Mesenchymal stem cell (in vitro differentiated cells and primary cell): ENCODE measurements around the gene CACNA1S.

Experiments used
- DNase-seq: peaks from one replicate; pipeline ENCODE4 v3.0.0-alpha.2; 2013
- H2AFZ ChIP-seq: one replicate; pipeline ENCODE4 v1.6.1; 2013; ENCODE audit warnings: low read depth, mild to moderate bottlenecking, control low read depth, inconsistent platforms, low read length, moderate library complexity
- H2AK5ac ChIP-seq: 2 replicates; pipeline ENCODE4 v1.6.1; 2013; ENCODE audit warnings: low read length, moderate library complexity, mild to moderate bottlenecking, inconsistent platforms; ENCODE audit not compliant: severe bottlenecking
- H2BK120ac ChIP-seq: one replicate; pipeline ENCODE4 v1.6.1; 2013; ENCODE audit warnings: low read depth, mild to moderate bottlenecking, inconsistent platforms, low read length, moderate library complexity
- H2BK12ac ChIP-seq, 2 experiments: one replicate each; pipeline ENCODE4 v1.6.1; 2013; ENCODE audit warnings: inconsistent platforms in 2 of 2, low read length in 2 of 2, mild to moderate bottlenecking in 2 of 2, moderate library complexity in 2 of 2, control low read depth in 1 of 2
- H2BK15ac ChIP-seq: one replicate; pipeline ENCODE4 v1.6.1; 2013; ENCODE audit warnings: mild to moderate bottlenecking, low read depth, inconsistent platforms; ENCODE audit not compliant: poor library complexity, severe bottlenecking
- H2BK5ac ChIP-seq: 2 replicates; pipeline ENCODE4 v1.6.1; 2013; ENCODE audit warnings: low read depth, mild to moderate bottlenecking, low read length, control low read depth, inconsistent platforms; ENCODE audit not compliant: poor library complexity, severe bottlenecking
- H3K14ac ChIP-seq, 2 experiments: one replicate each; pipeline ENCODE4 v1.6.1; 2013; ENCODE audit warnings: inconsistent platforms in 2 of 2, low read length in 2 of 2, control low read depth in 1 of 2, mild to moderate bottlenecking in 1 of 2, moderate library complexity in 1 of 2
- H3K18ac ChIP-seq, 2 experiments: one replicate each; pipeline ENCODE4 v1.6.1; 2013; ENCODE audit warnings: inconsistent platforms in 2 of 2, low read length in 2 of 2, control low read depth in 1 of 2, low read depth in 1 of 2, mild to moderate bottlenecking in 1 of 2
- H3K23ac ChIP-seq, 2 experiments: one replicate each; pipeline ENCODE4 v1.6.1; 2013; ENCODE audit warnings: inconsistent platforms in 2 of 2, low read length in 2 of 2, mild to moderate bottlenecking in 2 of 2, moderate library complexity in 2 of 2, control low read depth in 1 of 2
- H3K27ac ChIP-seq: 2 replicates; pipeline ENCODE4 v1.5.1; 2013; ENCODE audit warnings: mild to moderate bottlenecking, moderate library complexity, low read length, control low read depth, inconsistent platforms; ENCODE audit not compliant: poor library complexity, severe bottlenecking
- H3K27me3 ChIP-seq, 2 experiments: 2 replicates each; pipeline versions ENCODE4 v1.6.1 to v1.7.0; 2013; ENCODE audit warnings: low read length in 2 of 2, mild to moderate bottlenecking in 2 of 2, moderate library complexity in 2 of 2, control low read depth in 1 of 2, inconsistent platforms in 1 of 2; ENCODE audit not compliant: control insufficient read depth in 1 of 2, insufficient read depth in 1 of 2
- H3K36me3 ChIP-seq, 2 experiments: 2 replicates each; pipeline versions ENCODE4 v1.6.1 to v1.7.0; 2013; ENCODE audit warnings: low read length in 2 of 2, control low read depth in 1 of 2, inconsistent platforms in 1 of 2, low read depth in 1 of 2, mild to moderate bottlenecking in 1 of 2; ENCODE audit not compliant: insufficient read depth in 2 of 2, control insufficient read depth in 1 of 2
- H3K4ac ChIP-seq, 2 experiments: one replicate each; pipeline ENCODE4 v1.6.1; 2013; ENCODE audit warnings: inconsistent platforms in 2 of 2, low read length in 2 of 2, mild to moderate bottlenecking in 2 of 2, moderate library complexity in 2 of 2, control low read depth in 1 of 2, low read depth in 1 of 2
- H3K4me1 ChIP-seq: 2 replicates; pipeline ENCODE4 v1.6.1; 2013; ENCODE audit warnings: low read depth, low read length, control low read depth; ENCODE audit not compliant: control insufficient read depth, insufficient read depth
- H3K4me2 ChIP-seq: 2 replicates; pipeline ENCODE4 v1.6.1; 2013; ENCODE audit warnings: low read length, mild to moderate bottlenecking, inconsistent platforms; ENCODE audit not compliant: poor library complexity, severe bottlenecking
- H3K4me3 ChIP-seq, 2 experiments: 2 replicates each; pipeline versions ENCODE4 v1.5.1 to v1.7.0; 2013; ENCODE audit warnings: low read length in 2 of 2, mild to moderate bottlenecking in 2 of 2, control low read depth in 1 of 2, low read depth in 1 of 2; ENCODE audit not compliant: insufficient read depth in 1 of 2
- H3K79me1 ChIP-seq: replicated peaks from 2 replicates; pipeline ENCODE4 v1.6.1; 2013; ENCODE audit warnings: mild to moderate bottlenecking, control low read depth, low read length, inconsistent platforms; ENCODE audit not compliant: poor library complexity, severe bottlenecking
- H3K9ac ChIP-seq: 2 replicates; pipeline ENCODE4 v1.7.0; 2013; ENCODE audit warnings: mild to moderate bottlenecking, low read length, moderate library complexity
- H3K9me3 ChIP-seq: 2 replicates; pipeline ENCODE4 v1.7.0; 2013; ENCODE audit warnings: mild to moderate bottlenecking, low read length; ENCODE audit not compliant: control insufficient read depth
- H4K8ac ChIP-seq: one replicate; pipeline ENCODE4 v1.6.1; 2013; ENCODE audit warnings: inconsistent platforms, mild to moderate bottlenecking, low read length, moderate library complexity
- H4K91ac ChIP-seq: one replicate; pipeline ENCODE4 v1.6.1; 2013; ENCODE audit warnings: mild to moderate bottlenecking, low read length, inconsistent platforms
- WGBS: methylation state at CpG from one replicate; pipeline ENCODE4 v1.1.7; 2013; ENCODE audit warnings: mixed read lengths; 5-methylcytosine and 5-hydroxymethylcytosine counted together

CACNA1S gene

GRCh38 chr1:201041011-201041410 is 71.2 kb downstream of the CACNA1S start:
- H2BK5ac ChIP-seq: no peak overlapping the region
- H3K27ac ChIP-seq: no peak overlapping the region
- no peak overlapping the region for H2AK5ac ChIP-seq
- no peak overlapping the region for H3K4me3 ChIP-seq
- no peaks in the 10 kb centered on the region for H3K36me3 ChIP-seq
- no peak overlapping the region for H2BK120ac ChIP-seq
- H2AFZ ChIP-seq: no peak overlapping the region
- H3K4ac ChIP-seq: no peak overlapping the region
- no peak overlapping the region for H4K91ac ChIP-seq
- no peak overlapping the region for H2BK12ac ChIP-seq
- no peak for DNase-seq
- H3K27me3 ChIP-seq: peaks cover 16 to 74% of the 10 kb centered on the region in 2 experiments
- no peak overlapping the region for H3K14ac ChIP-seq
- H3K4me2 ChIP-seq: no peak overlapping the region
- H4K8ac ChIP-seq: no peak overlapping the region
- H3K9ac ChIP-seq: no peak overlapping the region
- H3K23ac ChIP-seq: no peak overlapping the region
- no peaks in the 10 kb centered on the region for H3K9me3 ChIP-seq
- no peak overlapping the region for H3K18ac ChIP-seq
- H3K79me1 ChIP-seq: no peaks in the 10 kb centered on the region
- no peak overlapping the region for H2BK15ac ChIP-seq
- WGBS: 91% methylated on average over 2 of the region's 2 CpGs
- H3K4me1 ChIP-seq: no peaks in the 10 kb centered on the region

- Histone ChIP-seq H2AFZ (no peak overlapping the region), H2AK5ac (no peak overlapping the region), H3K36me3 (no peaks in the 10 kb centered on the region), H2BK15ac (no peak overlapping the region), H3K9me3 (no peaks in the 10 kb centered on the region), H4K8ac (no peak overlapping the region), H3K27me3 (peaks cover 16 to 74% of the 10 kb centered on the region in 2 experiments), H3K4me1 (no peaks in the 10 kb centered on the region), H2BK12ac (no peak overlapping the region), H3K23ac (no peak overlapping the region), H2BK5ac (no peak overlapping the region), H3K9ac (no peak overlapping the region), H3K4me3 (no peak overlapping the region), H3K4ac (no peak overlapping the region), H3K27ac (no peak overlapping the region), H3K18ac (no peak overlapping the region), H2BK120ac (no peak overlapping the region), H3K4me2 (no peak overlapping the region), H3K79me1 (no peaks in the 10 kb centered on the region), H4K91ac (no peak overlapping the region), H3K14ac (no peak overlapping the region)
- DNase-seq: no peak
- 64% methylated on average over 5 of the region's 5 CpGs for WGBS
These were observed 72.3 kb downstream of the CACNA1S start for GRCh38 chr1:201039876-201040275.

- no peak overlapping the region for H2AFZ ChIP-seq
- DNase-seq: no peak
- no peaks in the 10 kb centered on the region for H3K36me3 ChIP-seq
- H3K23ac ChIP-seq: no peak overlapping the region
- H3K4me1 ChIP-seq: no peaks in the 10 kb centered on the region
- H3K79me1 ChIP-seq: no peaks in the 10 kb centered on the region
- H2AK5ac ChIP-seq: no peak overlapping the region
- no peak overlapping the region for H2BK120ac ChIP-seq
- H4K8ac ChIP-seq: no peak overlapping the region
- H2BK15ac ChIP-seq: no peak overlapping the region
- H3K27ac ChIP-seq: no peak overlapping the region
- H3K18ac ChIP-seq: no peak overlapping the region
- no peak overlapping the region for H3K4ac ChIP-seq
- no peak overlapping the region for H3K4me3 ChIP-seq
- H2BK5ac ChIP-seq: no peak overlapping the region
- no peaks in the 10 kb centered on the region for H3K9me3 ChIP-seq
- no peak overlapping the region for H3K14ac ChIP-seq
- peaks cover 16 to 71% of the 10 kb centered on the region in 2 experiments for H3K27me3 ChIP-seq
- H3K4me2 ChIP-seq: no peak overlapping the region
- no peak overlapping the region for H4K91ac ChIP-seq
- H2BK12ac ChIP-seq: no peak overlapping the region
- H3K9ac ChIP-seq: no peak overlapping the region
- 79% methylated on average over 2 of the region's 2 CpGs for WGBS
These were observed 72.8 kb downstream of the CACNA1S start for GRCh38 chr1:201039418-201039817.

GRCh38 chr1:201038186-201038876 is 73.9 kb downstream of the CACNA1S start:
- 81% methylated on average over 10 of the region's 10 CpGs for WGBS
- H3K4me2 ChIP-seq: no peak overlapping the region
- H2BK15ac ChIP-seq: no peak overlapping the region
- no peak overlapping the region for H2AK5ac ChIP-seq
- no peak for DNase-seq
- H4K91ac ChIP-seq: no peak overlapping the region
- no peaks in the 10 kb centered on the region for H3K36me3 ChIP-seq
- no peak overlapping the region for H2AFZ ChIP-seq
- H2BK12ac ChIP-seq: no peak overlapping the region
- no peaks in the 10 kb centered on the region for H3K9me3 ChIP-seq
- H2BK5ac ChIP-seq: no peak overlapping the region
- no peaks in the 10 kb centered on the region for H3K79me1 ChIP-seq
- no peak overlapping the region for H3K9ac ChIP-seq
- no peak overlapping the region for H4K8ac ChIP-seq
- H3K14ac ChIP-seq: no peak overlapping the region
- no peak overlapping the region for H2BK120ac ChIP-seq
- no peak overlapping the region for H3K4ac ChIP-seq
- no peaks in the 10 kb centered on the region for H3K4me1 ChIP-seq
- H3K18ac ChIP-seq: no peak overlapping the region
- no peak overlapping the region for H3K23ac ChIP-seq
- no peak overlapping the region for H3K4me3 ChIP-seq
- H3K27me3 ChIP-seq: peaks cover 11 to 66% of the 10 kb centered on the region in 2 experiments
- H3K27ac ChIP-seq: no peak overlapping the region
